Caco-2 (cell line): ENCODE data around the gene OR10A6. TPM values are rescaled to one million over a fixed set of nuclear protein-coding genes. Genes with fewer than 3 reads are reported as not detected.

Experiments
- BruUV-seq: library from RNA; stranded (reverse); fragments of 400-500 nt; replicated peaks from 2 replicates; lab custom pipeline; 2021; lab: Mats Ljungman, UMichigan
- CTCF ChIA-PET: fragments of 300-600 bp; sonication (Branson Sonifier 250); formaldehyde crosslinking; loops from one replicate; lab custom pipeline; 2022; ENCODE audit warnings: antibody characterized with exemption; lab: Charles Lee
- POLR2A ChIA-PET: fragments of 300-600 bp; sonication (Branson Sonifier 250); formaldehyde crosslinking; loops from one replicate; lab custom pipeline; 2022; ENCODE audit warnings: antibody characterized with exemption; lab: Charles Lee
- DNase-seq, 2 experiments: peaks; one replicate each; pipeline versions ENCODE4 v3.0.0 to v3.0.0-alpha.2; 2020 to 2022
- H3K27me3 ChIP-seq: replicated peaks from 2 replicates; pipeline ENCODE4 v1.6.0; 2011; ENCODE audit warnings: low read length; ENCODE audit not compliant: control insufficient read depth, insufficient read depth
- H3K36me3 ChIP-seq: 2 replicates; pipeline ENCODE4 v1.5.1; 2011; ENCODE audit warnings: low read length; ENCODE audit not compliant: control insufficient read depth, insufficient read depth
- H3K4me1 ChIP-seq: fragments of 250-450 bp; sonication (Bioruptor Pico); 2 replicates; pipeline ENCODE4 v1.5.1; 2020; ENCODE audit warnings: mild to moderate bottlenecking
- H3K4me3 ChIP-seq: 2 replicates; pipeline ENCODE4 v1.5.1; 2011; ENCODE audit warnings: low read depth, mild to moderate bottlenecking, control low read depth, low read length
- H3K9me3 ChIP-seq: fragments of 250-450 bp; sonication (Bioruptor Pico); 2 replicates; pipeline ENCODE4 v1.5.1; 2020; ENCODE audit warnings: mild to moderate bottlenecking, moderate library complexity
- H3K27ac Mint-ChIP-seq: one replicate; pipeline ENCODE4 v1.8.0; 2022; ENCODE audit warnings: mixed read lengths; ENCODE audit not compliant: unreplicated experiment
- H3K27me3 Mint-ChIP-seq: one replicate; pipeline ENCODE4 v1.8.0; 2022; ENCODE audit warnings: mixed read lengths; ENCODE audit not compliant: insufficient read depth, unreplicated experiment
- H3K36me3 Mint-ChIP-seq: one replicate; pipeline ENCODE4 v1.8.0; 2022; ENCODE audit warnings: mild to moderate bottlenecking, mixed read lengths; ENCODE audit not compliant: insufficient read depth, unreplicated experiment
- H3K4me1 Mint-ChIP-seq: one replicate; pipeline ENCODE4 v1.8.0; 2022; ENCODE audit warnings: low read depth, mixed read lengths; ENCODE audit not compliant: unreplicated experiment
- H3K4me3 Mint-ChIP-seq: one replicate; pipeline ENCODE4 v1.8.0; 2022; ENCODE audit warnings: mild to moderate bottlenecking, moderate library complexity, mixed read lengths; ENCODE audit not compliant: unreplicated experiment
- H3K9me3 Mint-ChIP-seq: one replicate; pipeline ENCODE4 v1.8.0; 2022; ENCODE audit warnings: mixed read lengths; ENCODE audit not compliant: unreplicated experiment
- CTCF ChIP-seq, 2 experiments: fragments of 200-600 bp in 1 of 2; IDR thresholded peaks; 1 replicate in 1 of 2; 2 replicates in 1 of 2; pipeline versions ENCODE4 v1.5.1 to v1.8.0; 2011 to 2022; ENCODE audit warnings: antibody characterized with exemption in 1 of 2, control low read depth in 1 of 2, inconsistent platforms in 1 of 2, low read depth in 1 of 2, low read length in 1 of 2, mild to moderate bottlenecking in 1 of 2, moderate library complexity in 1 of 2; ENCODE audit not compliant: insufficient read depth in 1 of 2, severe bottlenecking in 1 of 2, unreplicated experiment in 1 of 2
- intact Hi-C: fragments of 100-400 bp; cut with micrococcal nuclease; formaldehyde crosslinking; loops from one replicate; pipeline ENCODE4 v1.10.0; 2022; ENCODE audit not compliant: unreplicated experiment
- total RNA-seq: library from RNA; stranded (reverse); gene quantifications from 2 replicates; pipeline ENCODE4 v1.2.3, GENCODE V29; 2022

Gene OR10A6
- total RNA-seq, 1 experiment from 2014 or later, result not detected

- ChIA-PET POLR2A (no interaction called here), CTCF (no interaction called here)
- Mint-ChIP-seq H3K27ac (no peak overlapping the region), H3K4me3 (no peak overlapping the region), H3K36me3 (no peaks in the 10 kb centered on the region), H3K27me3 (peaks cover 8% of the 10 kb centered on the region), H3K4me1 (no peaks in the 10 kb centered on the region), H3K9me3 (peaks cover 9% of the 10 kb centered on the region)
- DNase-seq, result no peak
- Histone ChIP-seq H3K4me3 (no peak overlapping the region), H3K27me3 (no peaks in the 10 kb centered on the region), H3K4me1 (no peaks in the 10 kb centered on the region), H3K36me3 (no peaks in the 10 kb centered on the region), H3K9me3 (peaks cover 7% of the 10 kb centered on the region)
- TF ChIP-seq CTCF (IDR thresholded peaks at IDR 0.05; ENCODE audit: insufficient read depth in 1 of 2, low read depth in 1 of 2, low read length in 1 of 2, severe bottlenecking in 1 of 2, unreplicated experiment in 1 of 2), result no peak
- intact Hi-C loops, result no loop called here
- no TSS peak for BruUV-seq
These were observed 24.1 kb upstream of the OR10A6 start for GRCh38 chr11:7955191-7955590.

- no peak for TF ChIP-seq CTCF (IDR thresholded peaks at IDR 0.05; ENCODE audit: insufficient read depth in 1 of 2, low read depth in 1 of 2, low read length in 1 of 2, severe bottlenecking in 1 of 2, unreplicated experiment in 1 of 2)
- POLR2A ChIA-PET, result no interaction called here
These were observed 18.9 kb upstream of the OR10A6 start for GRCh38 chr11:7949934-7950333.

GRCh38 chr11:7944123-7944522, 13.1 kb upstream of the OR10A6 start:
- H3K4me3 Mint-ChIP-seq, result no peak overlapping the region
- H3K4me1 Mint-ChIP-seq, result no peaks in the 10 kb centered on the region
- DNase-seq, result no peak
- no peaks in the 10 kb centered on the region for H3K4me1 ChIP-seq
- no peak overlapping the region for H3K27ac Mint-ChIP-seq
- peaks cover 10% of the 10 kb centered on the region for H3K9me3 Mint-ChIP-seq
- 0 out of 2 replicates have a peak, but pooled peaks cover 1% of the 10 kb centered on the region for H3K27me3 ChIP-seq
- no peaks in the 10 kb centered on the region for H3K36me3 Mint-ChIP-seq
- no TSS peak for BruUV-seq
- no peak for TF ChIP-seq CTCF (IDR thresholded peaks at IDR 0.05; ENCODE audit: insufficient read depth in 1 of 2, low read depth in 1 of 2, low read length in 1 of 2, severe bottlenecking in 1 of 2, unreplicated experiment in 1 of 2)
- intact Hi-C loops, result no loop called here
- peaks cover 3% of the 10 kb centered on the region; the same call in 1 of the 2 replicates for H3K9me3 ChIP-seq
- CTCF ChIA-PET, result no interaction called here
- POLR2A ChIA-PET, result no interaction called here
- H3K27me3 Mint-ChIP-seq, result peaks cover 13% of the 10 kb centered on the region
- no peak overlapping the region for H3K4me3 ChIP-seq
- H3K36me3 ChIP-seq, result no peaks in the 10 kb centered on the region

More at GRCh38 chr11:7949934-7950333, 18.9 kb upstream of the OR10A6 start:
- Mint-ChIP-seq H3K4me1 (no peaks in the 10 kb centered on the region), H3K9me3 (no peaks in the 10 kb centered on the region), H3K36me3 (no peaks in the 10 kb centered on the region), H3K4me3 (no peak overlapping the region), H3K27me3 (peaks cover 4% of the 10 kb centered on the region), H3K27ac (no peak overlapping the region)
- no TSS peak for BruUV-seq
- no peak for DNase-seq
- Histone ChIP-seq H3K4me1 (no peaks in the 10 kb centered on the region), H3K27me3 (no peaks in the 10 kb centered on the region), H3K4me3 (no peak overlapping the region), H3K9me3 (no peaks in the 10 kb centered on the region), H3K36me3 (no peaks in the 10 kb centered on the region)
- CTCF ChIA-PET, result no interaction called here
- intact Hi-C loops, result no loop called here
